Lung (tissue), 12 donors: ENCODE results near the gene CES2. TPM values are rescaled to one million over a fixed set of nuclear protein-coding genes. Genes with fewer than 3 reads are reported as not detected.
A peak's percentile ranks its signal among the peaks of the same experiment; 100 is the strongest.

ENCODE experiments used
- ATAC-seq: fragments of 200-7000 bp; cut with Tn5 transposase; one replicate; pipeline ENCODE4 v1.9.1; 2020; ENCODE audit warnings: moderate number of reproducible peaks; ENCODE audit not compliant: insufficient read depth, low FRiP score
- DNase-seq, 3 donors: peaks; one replicate each; pipeline ENCODE4 v3.0.0-alpha.2; 2013 to 2017
- H3K27ac ChIP-seq, 2 donors: one replicate each; pipeline ENCODE4 v1.5.1; 2013; ENCODE audit warnings: mild to moderate bottlenecking in 2 of 2, moderate library complexity in 2 of 2, control low read depth in 1 of 2, inconsistent platforms in 1 of 2, low read depth in 1 of 2, low read length in 1 of 2
- H3K27me3 ChIP-seq, 3 donors: one replicate each; pipeline ENCODE4 v1.5.1; 2013; ENCODE audit warnings: low read length in 2 of 3; ENCODE audit not compliant: control insufficient read depth in 3 of 3, insufficient read depth in 3 of 3
- H3K36me3 ChIP-seq, 4 donors: one replicate each; pipeline ENCODE4 v1.5.1; 2013; ENCODE audit warnings: low read length in 4 of 4, mild to moderate bottlenecking in 1 of 4, moderate library complexity in 1 of 4; ENCODE audit not compliant: control insufficient read depth in 4 of 4, insufficient read depth in 4 of 4
- H3K4me1 ChIP-seq, 5 donors: one replicate each; pipeline ENCODE4 v1.5.1; 2013; ENCODE audit warnings: low read length in 5 of 5, mild to moderate bottlenecking in 2 of 5, moderate library complexity in 1 of 5; ENCODE audit not compliant: control insufficient read depth in 5 of 5, insufficient read depth in 5 of 5
- H3K4me3 ChIP-seq: one replicate; pipeline ENCODE4 v1.5.1; 2013; ENCODE audit warnings: mild to moderate bottlenecking, control low read depth, moderate library complexity
- H3K9ac ChIP-seq, 2 donors: one replicate each; pipeline ENCODE4 v1.5.1; 2013; ENCODE audit warnings: low read length in 2 of 2, control low read depth in 1 of 2; ENCODE audit not compliant: insufficient read depth in 1 of 2
- H3K9me3 ChIP-seq, 4 donors: one replicate each; pipeline ENCODE4 v1.5.1; 2013; ENCODE audit warnings: low read length in 3 of 4, mild to moderate bottlenecking in 1 of 4, moderate library complexity in 1 of 4; ENCODE audit not compliant: control insufficient read depth in 4 of 4, insufficient read depth in 3 of 4
- WGBS, 2 donors: extraction: QIAGEN DNeasy Blood & Tissue Kit; methylation state at CpG; one replicate each; pipeline ENCODE4 v1.1.7; 2013; 5-methylcytosine and 5-hydroxymethylcytosine counted together
- polyA plus RNA-seq, 2 donors: library from polyadenylated mRNA; stranded (reverse); fragments of 200-250 nt; gene quantifications; one replicate each; pipeline ENCODE4 v1.2.1, GENCODE V29; 2013
- total RNA-seq, 2 donors: library from RNA; depleted of rRNA in 1 of 2; stranded (reverse); fragments of >200 nt in 1 of 2; gene quantifications; one replicate each; pipeline ENCODE4 v1.2.1, GENCODE V29; 2014 to 2021
- TF ChIP-seq, protein P1 (sequence below): IDR thresholded peaks from 2 replicates; pipeline ENCODE4 v1.5.1; 2012; ENCODE audit warnings: mild to moderate bottlenecking; ENCODE audit errors: control extremely low read depth, extremely low read depth
- donor health status: control.
- donor health status: control.
- donor health status: Bipolar disorder and iron deficiency.
- donor health status: healthy.
- donor health status: DM: yes; HTN: yes; CAD: no.

Gene CES2
- total and polyA plus RNA-seq, 4 donors, result 24.6 to 51.0 (median 26.2) TPM

DNA sequence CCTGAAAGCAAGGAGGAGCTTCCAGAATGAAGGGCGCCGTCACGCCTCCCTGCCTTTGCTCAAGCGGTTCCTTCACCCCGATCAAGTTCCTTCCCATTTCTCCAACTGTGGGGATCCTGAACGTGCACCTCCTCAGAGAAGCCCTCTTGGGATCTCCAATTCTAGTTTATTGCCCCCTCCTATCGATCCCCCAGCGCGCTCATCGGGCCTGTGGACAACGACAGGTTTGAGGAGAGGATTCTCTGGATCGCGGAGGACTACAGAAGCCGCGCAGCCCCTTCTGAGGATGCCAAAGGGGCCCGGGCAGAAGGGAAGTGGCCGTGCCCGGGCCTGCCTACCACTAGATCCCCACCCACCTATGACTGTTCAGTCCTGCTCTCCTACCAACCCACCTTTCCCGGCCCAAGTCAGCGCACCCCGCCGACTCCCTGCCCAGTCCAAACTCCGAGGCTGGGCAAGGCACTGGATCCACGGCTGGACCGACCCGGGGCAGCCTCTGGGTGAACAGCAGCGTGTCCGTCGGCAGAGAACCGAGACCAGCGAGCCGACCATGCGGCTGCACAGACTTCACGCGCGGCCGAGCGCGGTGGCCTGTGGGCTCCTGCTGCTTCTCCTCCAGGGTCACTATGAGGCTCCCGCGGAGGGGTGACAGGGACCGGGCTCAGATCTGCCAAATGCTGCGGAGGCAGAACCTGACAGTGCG lies 13.0 kb downstream of the CES2 start:
- peak overlapping the region in 1 of 2 donors; percentile 32 for H3K9ac ChIP-seq
- peaks cover 0 to 37% (median 25%) of the 10 kb centered on the region in 3 donors for H3K27me3 ChIP-seq
- peak overlapping the region; percentile 6 for H3K4me3 ChIP-seq
- 2 to 3% methylated on average over 42 to 44 of the region's 44 CpGs for WGBS, 2 donors
- H3K36me3 ChIP-seq, result peaks cover 0 to 8% (median 4%) of the 10 kb centered on the region in 4 donors
- ATAC-seq (peak; percentile 24), DNase-seq (peak in 2 of 3 donors; percentile 23 to 32)
- H3K9me3 ChIP-seq, result no peaks in the 10 kb centered on the region
- H3K27ac ChIP-seq, result no peak overlapping the region
- H3K4me1 ChIP-seq, result peaks cover 0 to 21% (median 6%) of the 10 kb centered on the region in 5 donors
- TF ChIP-seq, protein P1, sequence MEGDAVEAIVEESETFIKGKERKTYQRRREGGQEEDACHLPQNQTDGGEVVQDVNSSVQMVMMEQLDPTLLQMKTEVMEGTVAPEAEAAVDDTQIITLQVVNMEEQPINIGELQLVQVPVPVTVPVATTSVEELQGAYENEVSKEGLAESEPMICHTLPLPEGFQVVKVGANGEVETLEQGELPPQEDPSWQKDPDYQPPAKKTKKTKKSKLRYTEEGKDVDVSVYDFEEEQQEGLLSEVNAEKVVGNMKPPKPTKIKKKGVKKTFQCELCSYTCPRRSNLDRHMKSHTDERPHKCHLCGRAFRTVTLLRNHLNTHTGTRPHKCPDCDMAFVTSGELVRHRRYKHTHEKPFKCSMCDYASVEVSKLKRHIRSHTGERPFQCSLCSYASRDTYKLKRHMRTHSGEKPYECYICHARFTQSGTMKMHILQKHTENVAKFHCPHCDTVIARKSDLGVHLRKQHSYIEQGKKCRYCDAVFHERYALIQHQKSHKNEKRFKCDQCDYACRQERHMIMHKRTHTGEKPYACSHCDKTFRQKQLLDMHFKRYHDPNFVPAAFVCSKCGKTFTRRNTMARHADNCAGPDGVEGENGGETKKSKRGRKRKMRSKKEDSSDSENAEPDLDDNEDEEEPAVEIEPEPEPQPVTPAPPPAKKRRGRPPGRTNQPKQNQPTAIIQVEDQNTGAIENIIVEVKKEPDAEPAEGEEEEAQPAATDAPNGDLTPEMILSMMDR, result no peak

DNA sequence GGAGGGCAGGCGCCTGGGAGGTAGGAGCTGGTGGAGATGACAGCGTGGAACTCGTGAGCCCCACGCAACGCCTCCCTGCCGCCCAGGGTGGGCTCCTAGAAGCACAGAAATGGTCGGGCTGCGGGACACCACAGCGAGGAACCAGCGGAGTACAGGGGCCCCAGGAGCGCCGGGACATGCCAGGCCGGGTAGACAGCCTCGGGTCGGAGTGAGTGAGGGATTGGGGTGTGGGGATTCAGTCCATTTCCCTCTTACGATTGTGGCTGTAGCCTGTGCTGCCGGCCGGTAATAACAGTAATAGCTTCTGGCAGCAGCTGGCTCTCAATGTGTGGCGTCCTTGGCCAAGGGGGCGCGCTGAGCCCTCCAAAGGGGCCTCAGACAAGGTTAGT lies 13.5 kb downstream of the CES2 start:
- Histone ChIP-seq H3K27ac (no peak overlapping the region), H3K4me3 (no peak overlapping the region), H3K9me3 (no peaks in the 10 kb centered on the region), H3K27me3 (peaks cover 0 to 37% (median 25%) of the 10 kb centered on the region in 3 donors), H3K36me3 (peaks cover 0 to 3% (median 1%) of the 10 kb centered on the region in 4 donors), H3K9ac (no peak overlapping the region), H3K4me1 (peaks cover 0 to 21% (median 6%) of the 10 kb centered on the region in 5 donors)
- DNase-seq (no peak), ATAC-seq (no peak)
- TF ChIP-seq, protein P1, result no peak
- WGBS, 2 donors, result 16% methylated on average over 20 to 21 of the region's 21 CpGs

GRCh38 chr16:66949472-66949871 lies 14.2 kb downstream of the CES2 start:
- ATAC-seq (no peak), DNase-seq (no peak)
- Histone ChIP-seq H3K4me3 (no peak overlapping the region), H3K9me3 (no peaks in the 10 kb centered on the region), H3K27ac (no peak overlapping the region), H3K36me3 (no peaks in the 10 kb centered on the region), H3K27me3 (peaks cover 0 to 37% (median 25%) of the 10 kb centered on the region in 3 donors), H3K4me1 (peaks cover 0 to 21% (median 6%) of the 10 kb centered on the region in 5 donors), H3K9ac (no peak overlapping the region)
- 76 to 77% methylated on average over 6 of the region's 6 CpGs for WGBS, 2 donors
- TF ChIP-seq, protein P1, result no peak
